ENCODE measurements around the gene C9orf40.

DNA sequence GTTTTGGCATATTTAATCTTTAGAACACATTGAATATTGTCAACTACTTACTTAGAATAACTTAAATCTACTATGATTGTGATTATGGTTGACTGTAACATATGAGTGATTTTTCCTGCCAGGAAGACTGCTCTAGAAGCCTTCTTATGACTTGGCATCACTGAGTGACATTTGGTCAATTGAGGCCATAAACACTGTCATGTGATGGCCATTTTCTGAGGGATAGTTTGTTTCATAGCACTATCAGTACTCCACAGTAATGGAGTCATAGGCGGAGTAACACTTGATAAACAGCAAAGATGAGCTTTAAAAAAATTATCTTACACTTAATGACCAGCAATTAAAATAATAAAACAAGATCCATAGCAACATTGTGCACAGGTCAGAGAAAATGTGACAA lies 31.0 kb downstream of the C9orf40 start:
- TF ChIP-seq, protein P1, sequence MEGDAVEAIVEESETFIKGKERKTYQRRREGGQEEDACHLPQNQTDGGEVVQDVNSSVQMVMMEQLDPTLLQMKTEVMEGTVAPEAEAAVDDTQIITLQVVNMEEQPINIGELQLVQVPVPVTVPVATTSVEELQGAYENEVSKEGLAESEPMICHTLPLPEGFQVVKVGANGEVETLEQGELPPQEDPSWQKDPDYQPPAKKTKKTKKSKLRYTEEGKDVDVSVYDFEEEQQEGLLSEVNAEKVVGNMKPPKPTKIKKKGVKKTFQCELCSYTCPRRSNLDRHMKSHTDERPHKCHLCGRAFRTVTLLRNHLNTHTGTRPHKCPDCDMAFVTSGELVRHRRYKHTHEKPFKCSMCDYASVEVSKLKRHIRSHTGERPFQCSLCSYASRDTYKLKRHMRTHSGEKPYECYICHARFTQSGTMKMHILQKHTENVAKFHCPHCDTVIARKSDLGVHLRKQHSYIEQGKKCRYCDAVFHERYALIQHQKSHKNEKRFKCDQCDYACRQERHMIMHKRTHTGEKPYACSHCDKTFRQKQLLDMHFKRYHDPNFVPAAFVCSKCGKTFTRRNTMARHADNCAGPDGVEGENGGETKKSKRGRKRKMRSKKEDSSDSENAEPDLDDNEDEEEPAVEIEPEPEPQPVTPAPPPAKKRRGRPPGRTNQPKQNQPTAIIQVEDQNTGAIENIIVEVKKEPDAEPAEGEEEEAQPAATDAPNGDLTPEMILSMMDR (IDR thresholded peaks at IDR 0.05) = no peak
- TF ChIP-seq EP300 (IDR thresholded peaks at IDR 0.05) = no peak
